HCT116 (cell line): ENCODE data around the gene PLEKHM1.
"Not testable (repeated sequence)": the region's sequence is repeated elsewhere in the genome, so short reads cannot be mapped to it uniquely, and the experiment has no call there.

Experiments
- CTCF ChIP-seq, 3 experiments: fragments of 200-600 bp in 1 of 3; sonication (generic) in 1 of 3; IDR thresholded peaks in 2 of 3; conservative IDR thresholded peaks in 1 of 3; 2 replicates each; pipeline ENCODE4 v1.5.1; 2012 to 2017; ENCODE audit warnings: low read depth in 2 of 3, low read length in 2 of 3, antibody characterized with exemption in 1 of 3, borderline replicate concordance in 1 of 3, control low read depth in 1 of 3, mild to moderate bottlenecking in 1 of 3, mixed read lengths in 1 of 3, mixed run types in 1 of 3, moderate library complexity in 1 of 3; ENCODE audit not compliant: insufficient read depth in 1 of 3
- EZH2phosphoT487 ChIP-seq: fragments of 200-600 bp; IDR thresholded peaks from 2 replicates; pipeline ENCODE4 v1.6.1; 2018; ENCODE audit warnings: antibody characterized with exemption, borderline replicate concordance
- JUND ChIP-seq: IDR thresholded peaks from 2 replicates; pipeline ENCODE4 v1.6.1; 2012
- POLR2A ChIP-seq: IDR thresholded peaks from 2 replicates; pipeline ENCODE4 v1.7.0; 2011; ENCODE audit warnings: borderline replicate concordance; ENCODE audit not compliant: insufficient read depth, insufficient read length; ENCODE audit errors: extremely low read depth
- POLR2AphosphoS5 ChIP-seq: IDR thresholded peaks from 2 replicates; pipeline ENCODE4 v1.6.1; 2011; ENCODE audit warnings: mild to moderate bottlenecking, low read depth, low read length, moderate library complexity
- RAD21 ChIP-seq: IDR thresholded peaks from 2 replicates; pipeline ENCODE4 v1.6.1; 2012; ENCODE audit warnings: low read depth, mild to moderate bottlenecking
- SP1 ChIP-seq: IDR thresholded peaks from 2 replicates; pipeline ENCODE4 v1.6.1; 2012; ENCODE audit warnings: low read depth
- YY1 ChIP-seq: IDR thresholded peaks from 2 replicates; pipeline ENCODE4 v1.6.1; 2011; ENCODE audit warnings: low read length, low read depth, moderate library complexity, mild to moderate bottlenecking; ENCODE audit not compliant: insufficient replicate concordance; ENCODE audit errors: extremely low read depth
- ZFX ChIP-seq: fragments of 450-650 bp; IDR thresholded peaks from 2 replicates; pipeline ENCODE4 v1.6.1; 2017
- TF ChIP-seq, protein P1 (sequence below): IDR thresholded peaks from 2 replicates; pipeline ENCODE4 v1.6.1; 2011; ENCODE audit warnings: mild to moderate bottlenecking, low read length, moderate library complexity; ENCODE audit not compliant: insufficient replicate concordance; ENCODE audit errors: extremely low read depth
- TF ChIP-seq, protein P2 (sequence below): IDR thresholded peaks from 2 replicates; pipeline ENCODE4 v1.6.1; 2012
- TF ChIP-seq, protein P3 (sequence below): IDR thresholded peaks from 2 replicates; pipeline ENCODE4 v1.6.1; 2012

- not testable (repeated sequence) for TF ChIP-seq POLR2A; CTCF (IDR thresholded peaks at IDR 0.05 in 2 of 3, conservative IDR thresholded peaks at IDR 0.05 in 1 of 3; ENCODE audit: borderline replicate concordance in 1 of 3, insufficient read depth in 1 of 3, low read depth in 2 of 3, low read length in 2 of 3); POLR2AphosphoS5; JUND; EZH2phosphoT487; RAD21; ZFX; SP1; YY1
- TF ChIP-seq, protein P1, sequence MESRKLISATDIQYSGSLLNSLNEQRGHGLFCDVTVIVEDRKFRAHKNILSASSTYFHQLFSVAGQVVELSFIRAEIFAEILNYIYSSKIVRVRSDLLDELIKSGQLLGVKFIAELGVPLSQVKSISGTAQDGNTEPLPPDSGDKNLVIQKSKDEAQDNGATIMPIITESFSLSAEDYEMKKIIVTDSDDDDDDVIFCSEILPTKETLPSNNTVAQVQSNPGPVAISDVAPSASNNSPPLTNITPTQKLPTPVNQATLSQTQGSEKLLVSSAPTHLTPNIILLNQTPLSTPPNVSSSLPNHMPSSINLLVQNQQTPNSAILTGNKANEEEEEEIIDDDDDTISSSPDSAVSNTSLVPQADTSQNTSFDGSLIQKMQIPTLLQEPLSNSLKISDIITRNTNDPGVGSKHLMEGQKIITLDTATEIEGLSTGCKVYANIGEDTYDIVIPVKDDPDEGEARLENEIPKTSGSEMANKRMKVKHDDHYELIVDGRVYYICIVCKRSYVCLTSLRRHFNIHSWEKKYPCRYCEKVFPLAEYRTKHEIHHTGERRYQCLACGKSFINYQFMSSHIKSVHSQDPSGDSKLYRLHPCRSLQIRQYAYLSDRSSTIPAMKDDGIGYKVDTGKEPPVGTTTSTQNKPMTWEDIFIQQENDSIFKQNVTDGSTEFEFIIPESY = not testable (repeated sequence)
- TF ChIP-seq, protein P2, sequence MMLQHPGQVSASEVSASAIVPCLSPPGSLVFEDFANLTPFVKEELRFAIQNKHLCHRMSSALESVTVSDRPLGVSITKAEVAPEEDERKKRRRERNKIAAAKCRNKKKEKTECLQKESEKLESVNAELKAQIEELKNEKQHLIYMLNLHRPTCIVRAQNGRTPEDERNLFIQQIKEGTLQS = not testable (repeated sequence)
- TF ChIP-seq, protein P3, sequence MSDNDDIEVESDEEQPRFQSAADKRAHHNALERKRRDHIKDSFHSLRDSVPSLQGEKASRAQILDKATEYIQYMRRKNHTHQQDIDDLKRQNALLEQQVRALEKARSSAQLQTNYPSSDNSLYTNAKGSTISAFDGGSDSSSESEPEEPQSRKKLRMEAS = not testable (repeated sequence)
Observed at GRCh38 chr17:45490198-45490597, 323 bp downstream of the PLEKHM1 start.
